ENCODE data around the gene C19orf81. TPM values are rescaled to one million over a fixed set of nuclear protein-coding genes. Genes with fewer than 3 reads are reported as not detected.

Gene C19orf81
- total RNA-seq, 2 experiments from 2014 or later, result 1.5 to 3.2 TPM

- Mint-ChIP-seq H3K4me1 (ENCODE audit: low read depth) (peaks cover 2% of the 10 kb centered on the region), H3K9me3 (no peaks in the 10 kb centered on the region), H3K36me3 (ENCODE audit: low read depth) (no peaks in the 10 kb centered on the region), H3K4me3 (no peak overlapping the region), H3K27ac (no peak overlapping the region), H3K27me3 (peaks cover 31% of the 10 kb centered on the region)
- POLR2A ChIA-PET, result no interaction called here
- intact Hi-C loops (cut with micrococcal nuclease), result no loop called here
- TF ChIP-seq CTCF (IDR thresholded peaks at IDR 0.05), result no peak
- DNase-seq (peak; percentile 87), ATAC-seq (peak; percentile 99)
- CTCF ChIA-PET, result no interaction called here
Observed at GRCh38 chr19:50679177-50680125, 30.2 kb downstream of the C19orf81 start.

- H3K9me3 Mint-ChIP-seq, result no peaks in the 10 kb centered on the region
- no peak for TF ChIP-seq CTCF (IDR thresholded peaks at IDR 0.05)
- no peaks in the 10 kb centered on the region for H3K36me3 Mint-ChIP-seq (ENCODE audit: low read depth)
- DNase-seq (no peak), ATAC-seq (no peak)
- ChIA-PET POLR2A (no interaction called here), CTCF (no interaction called here)
- peaks cover 36% of the 10 kb centered on the region for H3K27me3 Mint-ChIP-seq
- intact Hi-C loops (cut with micrococcal nuclease), result no loop called here
- H3K4me3 Mint-ChIP-seq, result no peak overlapping the region
- no peaks in the 10 kb centered on the region for H3K4me1 Mint-ChIP-seq (ENCODE audit: low read depth)
- no peak overlapping the region for H3K27ac Mint-ChIP-seq
Observed at GRCh38 chr19:50686310-50687032, 37.2 kb downstream of the C19orf81 start.

GRCh38 chr19:50688766-50689165, 39.5 kb downstream of the C19orf81 start:
- no peak for TF ChIP-seq CTCF (IDR thresholded peaks at IDR 0.05)

GRCh38 chr19:50690439-50690838, 41.2 kb downstream of the C19orf81 start:
- TF ChIP-seq CTCF (IDR thresholded peaks at IDR 0.05), result no peak
- POLR2A ChIA-PET, result no interaction called here
- no peaks in the 10 kb centered on the region for H3K9me3 Mint-ChIP-seq
- DNase-seq (no peak), ATAC-seq (no peak)
- H3K27me3 Mint-ChIP-seq, result peaks cover 45% of the 10 kb centered on the region
- H3K4me1 Mint-ChIP-seq (ENCODE audit: low read depth), result peaks cover 2% of the 10 kb centered on the region
- H3K27ac Mint-ChIP-seq, result no peak overlapping the region
- intact Hi-C loops (cut with micrococcal nuclease), result no loop called here
- CTCF ChIA-PET, result no interaction called here
- no peaks in the 10 kb centered on the region for H3K36me3 Mint-ChIP-seq (ENCODE audit: low read depth)
- H3K4me3 Mint-ChIP-seq, result no peak overlapping the region

More at GRCh38 chr19:50688766-50689165, 39.5 kb downstream of the C19orf81 start:
- H3K4me3 Mint-ChIP-seq, result no peak overlapping the region
- H3K4me1 Mint-ChIP-seq (ENCODE audit: low read depth), result no peaks in the 10 kb centered on the region
- H3K27me3 Mint-ChIP-seq, result peaks cover 48% of the 10 kb centered on the region
- intact Hi-C loops (cut with micrococcal nuclease), result no loop called here
- POLR2A ChIA-PET, result no interaction called here
- ATAC-seq, result no peak
- no peak for DNase-seq
- CTCF ChIA-PET, result no interaction called here
- H3K36me3 Mint-ChIP-seq (ENCODE audit: low read depth), result no peaks in the 10 kb centered on the region
- H3K27ac Mint-ChIP-seq, result no peak overlapping the region
- no peaks in the 10 kb centered on the region for H3K9me3 Mint-ChIP-seq

All from activated CD8-positive, alpha-beta T cell treated with anti-CD3 and anti-CD28 coated beads for 36 hours (primary cell).